Measurements from ENCODE around the gene PACRG. TPM values are rescaled to one million over a fixed set of nuclear protein-coding genes. Genes with fewer than 3 reads are reported as not detected.

PACRG gene
- total and polyA plus RNA-seq, 2 experiments from 2014 or later: 0.17 to 0.68 TPM

DNA sequence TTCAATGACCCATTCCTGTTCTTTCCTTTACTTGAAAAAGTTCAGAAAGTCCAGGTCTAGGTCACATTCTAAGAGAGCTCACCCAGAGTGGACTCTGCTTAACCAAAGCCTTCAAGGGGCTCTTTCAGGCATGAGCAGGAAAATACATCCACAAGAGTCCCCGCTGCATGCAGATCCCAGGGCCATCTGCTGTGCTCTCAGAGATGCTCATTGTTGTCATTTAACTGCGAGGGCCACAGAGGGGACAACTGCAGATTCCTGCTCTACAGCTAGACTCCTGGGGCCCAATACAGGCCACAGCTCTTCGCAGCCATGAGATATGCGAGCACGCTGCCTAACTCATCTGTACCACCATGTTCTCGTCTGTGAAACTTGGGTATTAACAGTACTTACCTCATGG, 391.2 kb downstream of the PACRG start:
- no peak overlapping the region for H2AFZ ChIP-seq
- Mint-ChIP-seq H3K27me3 (ENCODE audit: insufficient read depth, low read depth, poor library complexity) (peaks cover 3% of the 10 kb centered on the region), H3K4me3 (no peak overlapping the region), H3K27ac (no peak overlapping the region), H3K4me1 (peaks cover 17% of the 10 kb centered on the region), H3K36me3 (ENCODE audit: low read depth) (peaks cover 19% of the 10 kb centered on the region), H3K9me3 (peaks cover 14% of the 10 kb centered on the region)
- H3K36me3 ChIP-seq (ENCODE audit: insufficient read depth): 0 out of 2 replicates have a peak, but pooled peaks cover under 1% of the 10 kb centered on the region
- no peak for DNase-seq (ENCODE audit: low spot score)
- H3K27me3 ChIP-seq (ENCODE audit: insufficient read depth): no peaks in the 10 kb centered on the region
- no peaks in the 10 kb centered on the region for H3K79me2 ChIP-seq (replicated peaks; ENCODE audit: insufficient read depth)
- H4K20me1 ChIP-seq (replicated peaks; ENCODE audit: insufficient read depth): no peaks in the 10 kb centered on the region
- H3F3A ChIP-seq (replicated peaks; ENCODE audit: low read depth): no peaks in the 10 kb centered on the region
- ATAC-seq: no peak
- H3K4me2 ChIP-seq: no peak overlapping the region
- no peak overlapping the region for H3K4me3 ChIP-seq
- H3K4me1 ChIP-seq (ENCODE audit: insufficient read depth): peaks cover 12% of the 10 kb centered on the region
- TF ChIP-seq ZNF331 (CRISPR knock-in tag; IDR thresholded peaks at IDR 0.05; ENCODE audit: low read depth) (no peak), ZNF462 (CRISPR knock-in tag; IDR thresholded peaks at IDR 0.05) (no peak), NANOG (IDR thresholded peaks at IDR 0.05; ENCODE audit: borderline replicate concordance) (no peak), ZNF114 (CRISPR knock-in tag; IDR thresholded peaks at IDR 0.05) (no peak), JUNB (IDR thresholded peaks at IDR 0.05; ENCODE audit: unreplicated experiment) (no peak), EZH2 (IDR thresholded peaks at IDR 0.05; ENCODE audit: low read depth, unreplicated experiment) (no peak), CTCF (conservative IDR thresholded peaks at IDR 0.05; ENCODE audit: low read depth in 2 of 2) (no peak), EZH2phosphoT487 (IDR thresholded peaks at IDR 0.05; ENCODE audit: unreplicated experiment) (no peak)
- TF ChIP-seq, protein P1, sequence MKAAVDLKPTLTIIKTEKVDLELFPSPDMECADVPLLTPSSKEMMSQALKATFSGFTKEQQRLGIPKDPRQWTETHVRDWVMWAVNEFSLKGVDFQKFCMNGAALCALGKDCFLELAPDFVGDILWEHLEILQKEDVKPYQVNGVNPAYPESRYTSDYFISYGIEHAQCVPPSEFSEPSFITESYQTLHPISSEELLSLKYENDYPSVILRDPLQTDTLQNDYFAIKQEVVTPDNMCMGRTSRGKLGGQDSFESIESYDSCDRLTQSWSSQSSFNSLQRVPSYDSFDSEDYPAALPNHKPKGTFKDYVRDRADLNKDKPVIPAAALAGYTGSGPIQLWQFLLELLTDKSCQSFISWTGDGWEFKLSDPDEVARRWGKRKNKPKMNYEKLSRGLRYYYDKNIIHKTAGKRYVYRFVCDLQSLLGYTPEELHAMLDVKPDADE (IDR thresholded peaks at IDR 0.05): no peak
- no peak overlapping the region for H3K27ac ChIP-seq (ENCODE audit: low read depth)
- H3K9me2 ChIP-seq (ENCODE audit: insufficient read depth): peaks cover 21% of the 10 kb centered on the region
